ENCODE data around the gene DIP2B. TPM values are rescaled to one million over a fixed set of nuclear protein-coding genes. Genes with fewer than 3 reads are reported as not detected.

The DIP2B gene
- total RNA-seq, 1 donor from 2014 or later, result 25.8 TPM

- TF ChIP-seq CTCF (IDR thresholded peaks at IDR 0.05), result no peak
- no peaks in the 10 kb centered on the region for H3K9me3 Mint-ChIP-seq (ENCODE audit: low read depth)
- H3K27ac Mint-ChIP-seq (ENCODE audit: unreplicated experiment), result no peak overlapping the region
- peaks cover 22% of the 10 kb centered on the region for H3K4me1 Mint-ChIP-seq (ENCODE audit: low read depth)
- no peaks in the 10 kb centered on the region for H3K27me3 Mint-ChIP-seq (ENCODE audit: low read depth)
- no peak for DNase-seq (ENCODE audit: low spot score)
- no peak overlapping the region for H3K4me3 Mint-ChIP-seq (ENCODE audit: unreplicated experiment)
- no peaks in the 10 kb centered on the region for H3K36me3 Mint-ChIP-seq (ENCODE audit: low read depth)
Observed at GRCh38 chr12:50665609-50666008, 160.8 kb downstream of the DIP2B start.

DNA sequence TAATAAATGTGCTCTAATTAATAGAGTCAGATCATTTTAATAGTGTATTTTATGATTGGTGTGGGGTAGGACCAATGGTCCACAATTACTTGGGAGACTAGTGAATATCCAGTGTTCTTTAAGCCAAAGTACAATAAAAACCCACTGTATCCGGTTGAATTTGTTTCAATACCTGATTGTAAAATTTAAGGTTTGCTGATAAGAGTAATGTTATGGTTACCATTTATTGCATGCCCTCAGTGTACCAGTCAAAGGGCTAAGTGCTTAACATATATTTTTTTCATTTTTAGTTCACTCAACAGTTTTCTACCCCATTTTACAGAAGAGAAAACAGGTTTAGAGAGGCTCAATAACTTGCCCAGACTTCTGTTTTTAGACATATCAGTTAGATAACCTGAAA is 161.2 kb downstream of the DIP2B start:
- Mint-ChIP-seq H3K4me1 (ENCODE audit: low read depth) (peaks cover 22% of the 10 kb centered on the region), H3K9me3 (ENCODE audit: low read depth) (no peaks in the 10 kb centered on the region), H3K27me3 (ENCODE audit: low read depth) (no peaks in the 10 kb centered on the region), H3K36me3 (ENCODE audit: low read depth) (no peaks in the 10 kb centered on the region), H3K4me3 (ENCODE audit: unreplicated experiment) (no peak overlapping the region), H3K27ac (ENCODE audit: unreplicated experiment) (no peak overlapping the region)
- TF ChIP-seq CTCF (IDR thresholded peaks at IDR 0.05), result no peak
- DNase-seq (ENCODE audit: low spot score), result no peak

DNA sequence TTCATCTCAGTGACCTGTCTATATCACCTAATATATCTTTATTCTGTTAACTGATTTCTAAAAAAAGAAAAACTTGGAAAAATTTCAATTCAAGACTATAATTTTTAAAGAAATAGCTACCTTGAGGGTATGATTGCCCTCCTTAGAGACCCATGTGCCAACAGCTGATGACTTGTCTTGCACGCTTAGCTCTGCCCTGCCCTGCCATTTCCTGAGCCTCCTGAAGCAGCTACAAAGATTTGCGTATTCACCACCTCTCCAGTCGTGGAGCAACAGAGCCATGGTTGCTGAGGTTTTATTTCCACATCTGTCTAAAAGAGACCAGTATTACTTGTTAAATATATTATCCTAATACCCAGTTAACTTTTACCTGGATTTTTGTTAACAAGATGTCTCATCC is 167.4 kb downstream of the DIP2B start:
- no peak overlapping the region for H3K27ac Mint-ChIP-seq (ENCODE audit: unreplicated experiment)
- H3K4me1 Mint-ChIP-seq (ENCODE audit: low read depth), result peaks cover 7% of the 10 kb centered on the region

DNA sequence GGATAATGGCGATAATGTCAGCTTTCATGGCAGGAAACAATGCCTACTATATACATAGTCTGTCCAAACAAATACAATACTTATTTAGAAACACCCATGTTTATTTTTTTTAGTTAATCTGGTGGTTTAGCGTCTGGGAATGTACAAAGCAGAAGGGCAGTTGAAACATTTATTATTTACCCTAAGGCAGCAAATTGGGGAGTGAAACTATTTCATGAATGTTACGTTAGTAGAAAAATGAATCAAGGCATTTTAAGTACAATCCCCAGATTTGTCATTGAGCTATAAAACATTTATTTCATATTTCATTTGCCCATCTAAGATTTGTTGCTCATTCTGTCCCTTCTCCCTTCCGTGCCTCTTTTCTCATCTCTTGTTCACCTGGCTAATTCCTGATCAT is 172.0 kb downstream of the DIP2B start:
- Mint-ChIP-seq H3K27me3 (ENCODE audit: low read depth) (no peaks in the 10 kb centered on the region), H3K4me1 (ENCODE audit: low read depth) (peaks cover 38% of the 10 kb centered on the region), H3K27ac (ENCODE audit: unreplicated experiment) (no peak overlapping the region), H3K36me3 (ENCODE audit: low read depth) (peaks cover 7% of the 10 kb centered on the region), H3K9me3 (ENCODE audit: low read depth) (no peaks in the 10 kb centered on the region), H3K4me3 (ENCODE audit: unreplicated experiment) (no peak overlapping the region)
- TF ChIP-seq CTCF (IDR thresholded peaks at IDR 0.05), result no peak
- DNase-seq (ENCODE audit: low spot score), result no peak

More for the DNA sequence above, 167.4 kb downstream of the DIP2B start:
- no peak for TF ChIP-seq CTCF (IDR thresholded peaks at IDR 0.05)
- no peaks in the 10 kb centered on the region for H3K27me3 Mint-ChIP-seq (ENCODE audit: low read depth)
- no peaks in the 10 kb centered on the region for H3K9me3 Mint-ChIP-seq (ENCODE audit: low read depth)
- no peak overlapping the region for H3K4me3 Mint-ChIP-seq (ENCODE audit: unreplicated experiment)
- H3K36me3 Mint-ChIP-seq (ENCODE audit: low read depth), result peaks cover 4% of the 10 kb centered on the region
- DNase-seq (ENCODE audit: low spot score), result no peak

DNA sequence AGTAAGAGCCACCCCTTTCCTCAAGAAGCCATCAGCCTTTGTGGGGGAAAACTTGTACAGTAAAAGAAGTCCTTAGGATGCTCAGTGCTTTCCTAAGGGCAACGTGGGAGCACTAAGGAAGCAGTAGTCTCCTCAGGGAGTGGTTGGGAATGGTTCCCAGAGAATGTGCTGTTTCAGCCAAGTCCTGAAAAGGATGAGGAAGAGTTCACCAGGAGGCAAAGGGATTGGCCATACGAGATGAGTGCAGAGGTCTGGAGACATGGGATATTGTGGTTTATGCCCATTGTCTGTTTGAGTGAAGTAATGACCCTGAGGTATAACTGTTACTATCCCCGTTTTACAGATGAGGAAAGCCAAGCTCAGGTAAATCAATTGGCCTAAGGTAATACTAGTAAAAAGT is 173.1 kb downstream of the DIP2B start:
- H3K4me3 Mint-ChIP-seq (ENCODE audit: unreplicated experiment), result no peak overlapping the region
- H3K4me1 Mint-ChIP-seq (ENCODE audit: low read depth), result peaks cover 38% of the 10 kb centered on the region
- H3K36me3 Mint-ChIP-seq (ENCODE audit: low read depth), result peaks cover 7% of the 10 kb centered on the region
- H3K27me3 Mint-ChIP-seq (ENCODE audit: low read depth), result no peaks in the 10 kb centered on the region
- TF ChIP-seq CTCF (IDR thresholded peaks at IDR 0.05), result no peak
- no peaks in the 10 kb centered on the region for H3K9me3 Mint-ChIP-seq (ENCODE audit: low read depth)
- DNase-seq (ENCODE audit: low spot score), result no peak
- peak overlapping the region; percentile 51 for H3K27ac Mint-ChIP-seq (ENCODE audit: unreplicated experiment)

Measured in chondrocyte (in vitro differentiated cells).